Stomach (tissue), 9 donors: Measurements from ENCODE around the gene EVC. TPM values are rescaled to one million over a fixed set of nuclear protein-coding genes. Genes with fewer than 3 reads are reported as not detected.
"Not testable (repeated sequence)": the region's sequence is repeated elsewhere in the genome, so short reads cannot be mapped to it uniquely, and the experiment has no call there.

Source experiments
- DNase-seq, 2 donors: peaks; one replicate each; pipeline versions ENCODE4 v3.0.0 to v3.0.0-alpha.2; 2013 to 2019
- H3K27ac ChIP-seq, 5 donors: fragments of 200-600 bp in 4 of 5; sonication (generic) in 4 of 5; one replicate each; pipeline ENCODE4 v1.5.1; 2013 to 2019; ENCODE audit warnings: mild to moderate bottlenecking in 1 of 5, moderate library complexity in 1 of 5
- H3K27me3 ChIP-seq, 3 donors: fragments of 200-600 bp; sonication (generic); one replicate each; pipeline ENCODE4 v1.5.1; 2017 to 2019; ENCODE audit warnings: mixed run types in 1 of 3
- H3K36me3 ChIP-seq, 4 donors: fragments of 200-600 bp; sonication (generic); 1 replicate in 3 of 4; 2 replicates in 1 of 4; pipeline ENCODE4 v1.5.1; 2016 to 2019
- H3K4me1 ChIP-seq, 4 donors: fragments of 200-600 bp; sonication (generic); one replicate each; pipeline ENCODE4 v1.5.1; 2016 to 2019
- H3K4me3 ChIP-seq, 4 donors: fragments of 200-600 bp; sonication (generic) in 3 of 4; one replicate each; pipeline ENCODE4 v1.5.1; 2016 to 2019; ENCODE audit warnings: mild to moderate bottlenecking in 1 of 4
- H3K9me3 ChIP-seq, 4 donors: fragments of 200-600 bp; sonication (generic); one replicate each; pipeline ENCODE4 v1.5.1; 2016 to 2019
- EP300 ChIP-seq: sonication (generic); formaldehyde crosslinking; IDR thresholded peaks from one replicate; pipeline ENCODE4 v1.6.1; 2017; ENCODE audit warnings: antibody characterized with exemption
- POLR2A ChIP-seq, 4 donors: fragments of 450-650 bp; IDR thresholded peaks; one replicate each; pipeline ENCODE4 v1.6.1; 2016; ENCODE audit warnings: antibody characterized with exemption in 4 of 4, control low read depth in 2 of 4, mild to moderate bottlenecking in 1 of 4, moderate library complexity in 1 of 4
- POLR2AphosphoS5 ChIP-seq, 3 donors: sonication (generic); formaldehyde crosslinking; IDR thresholded peaks; one replicate each; pipeline ENCODE4 v1.6.1; 2016; ENCODE audit warnings: antibody characterized with exemption in 3 of 3
- WGBS, 5 donors: extraction: QIAGEN DNeasy Blood & Tissue Kit in 3 of 5; methylation state at CpG; one replicate each; pipeline versions ENCODE4 v1.1.5 to v1.1.7; 2013 to 2018; 5-methylcytosine and 5-hydroxymethylcytosine counted together
- intact Hi-C: fragments of 100-400 bp; cut with DNase I; formaldehyde crosslinking; loops from one replicate; pipeline ENCODE4 v1.15.1; 2023; ENCODE audit warnings: low total_unique reads
- polyA plus RNA-seq, 3 donors: library from polyadenylated mRNA; stranded (reverse); fragments of 200-250 nt; gene quantifications; one replicate each; pipeline ENCODE4 v1.2.3, GENCODE V29; 2013
- total RNA-seq, 5 donors: library from RNA; depleted of rRNA; stranded (reverse); fragments of >200 nt; gene quantifications; one replicate each; pipeline versions ENCODE4 v1.1.0 to v1.2.3, GENCODE V29; 2014 to 2016
- TF ChIP-seq, protein P1 (sequence below), 7 experiments: fragments of 450-650 bp in 4 of 7; fragments of 200-600 bp in 3 of 7; sonication (generic) in 3 of 7; IDR thresholded peaks; one replicate each; pipeline ENCODE4 v1.5.1; 2016 to 2019; ENCODE audit warnings: antibody characterized with exemption in 7 of 7, control low read depth in 2 of 7, mild to moderate bottlenecking in 1 of 7
- donor health status: healthy with polysubstance abuse.
- donor health status: Bipolar disorder and iron deficiency.
- donor health status: healthy.

Gene EVC
- total and polyA plus RNA-seq, 8 donors: 1.5 to 346 (median 12.5) TPM

DNA sequence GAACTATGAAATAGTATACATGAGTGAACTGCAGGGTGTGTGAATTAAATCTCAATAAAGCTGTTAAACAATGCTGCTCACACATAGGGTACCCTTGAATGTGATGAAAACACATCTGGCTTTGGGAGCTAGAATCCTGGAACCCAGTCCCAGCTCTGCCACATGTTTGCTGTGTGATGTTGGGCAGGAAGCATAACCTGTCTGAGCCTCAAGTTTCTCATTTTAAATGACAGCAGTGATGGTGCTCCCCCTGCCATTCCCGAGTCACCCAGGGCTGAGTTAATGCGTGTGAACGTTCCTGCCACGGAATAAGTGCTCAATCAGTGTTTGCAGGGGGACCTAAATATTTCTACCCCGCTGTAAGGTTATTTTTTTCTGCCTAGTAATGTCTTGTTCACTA lies 10.9 kb downstream of the EVC start:
- Histone ChIP-seq H3K4me3 (no peak overlapping the region), H3K27me3 (no peaks in the 10 kb centered on the region), H3K9me3 (no peaks in the 10 kb centered on the region), H3K36me3 (peaks cover 9 to 58% (median 30%) of the 10 kb centered on the region in 4 donors), H3K4me1 (peaks cover 0 to 7% (median 4%) of the 10 kb centered on the region in 4 donors), H3K27ac (no peak overlapping the region)
- 63 to 79% (median 66%) methylated on average over 5 of the region's 5 CpGs for WGBS, 5 donors
- no peak for DNase-seq
- intact Hi-C loops: no loop called here
- TF ChIP-seq POLR2AphosphoS5 (IDR thresholded peaks at IDR 0.05): no peak
- no peak for TF ChIP-seq EP300
- TF ChIP-seq POLR2A (IDR thresholded peaks at IDR 0.05): no peak
- TF ChIP-seq, protein P1, sequence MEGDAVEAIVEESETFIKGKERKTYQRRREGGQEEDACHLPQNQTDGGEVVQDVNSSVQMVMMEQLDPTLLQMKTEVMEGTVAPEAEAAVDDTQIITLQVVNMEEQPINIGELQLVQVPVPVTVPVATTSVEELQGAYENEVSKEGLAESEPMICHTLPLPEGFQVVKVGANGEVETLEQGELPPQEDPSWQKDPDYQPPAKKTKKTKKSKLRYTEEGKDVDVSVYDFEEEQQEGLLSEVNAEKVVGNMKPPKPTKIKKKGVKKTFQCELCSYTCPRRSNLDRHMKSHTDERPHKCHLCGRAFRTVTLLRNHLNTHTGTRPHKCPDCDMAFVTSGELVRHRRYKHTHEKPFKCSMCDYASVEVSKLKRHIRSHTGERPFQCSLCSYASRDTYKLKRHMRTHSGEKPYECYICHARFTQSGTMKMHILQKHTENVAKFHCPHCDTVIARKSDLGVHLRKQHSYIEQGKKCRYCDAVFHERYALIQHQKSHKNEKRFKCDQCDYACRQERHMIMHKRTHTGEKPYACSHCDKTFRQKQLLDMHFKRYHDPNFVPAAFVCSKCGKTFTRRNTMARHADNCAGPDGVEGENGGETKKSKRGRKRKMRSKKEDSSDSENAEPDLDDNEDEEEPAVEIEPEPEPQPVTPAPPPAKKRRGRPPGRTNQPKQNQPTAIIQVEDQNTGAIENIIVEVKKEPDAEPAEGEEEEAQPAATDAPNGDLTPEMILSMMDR (IDR thresholded peaks at IDR 0.05): no peak

DNA sequence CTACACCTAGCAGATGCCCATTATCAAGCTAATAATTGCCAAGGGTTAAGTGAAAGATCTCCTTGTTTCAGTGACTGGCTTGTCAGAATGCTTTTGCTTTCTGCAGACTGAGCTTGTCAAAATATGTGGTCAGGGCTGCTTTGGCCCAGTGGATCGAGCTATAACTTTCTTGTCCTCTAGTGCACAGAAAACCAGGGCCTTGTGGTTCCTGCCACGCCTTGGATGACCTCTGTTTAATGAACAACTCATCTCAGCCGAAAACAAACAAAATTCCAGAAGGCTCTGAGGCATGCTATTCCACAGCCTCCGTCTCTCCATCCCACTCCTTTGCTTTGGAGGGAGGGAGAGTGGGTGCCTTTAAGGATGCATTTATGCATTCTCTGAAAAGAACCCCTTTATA lies 11.3 kb downstream of the EVC start:
- intact Hi-C loops: no loop called here
- Histone ChIP-seq H3K36me3 (peaks cover 9 to 58% (median 30%) of the 10 kb centered on the region in 4 donors), H3K27me3 (no peaks in the 10 kb centered on the region), H3K27ac (no peak overlapping the region), H3K9me3 (no peaks in the 10 kb centered on the region), H3K4me1 (peaks cover 0 to 7% (median 4%) of the 10 kb centered on the region in 4 donors), H3K4me3 (no peak overlapping the region)
- DNase-seq: no peak
- 23 to 48% (median 26%) methylated on average over 4 of the region's 4 CpGs for WGBS, 5 donors
- TF ChIP-seq POLR2AphosphoS5 (IDR thresholded peaks at IDR 0.05) (no peak), POLR2A (IDR thresholded peaks at IDR 0.05) (no peak), EP300 (no peak)
- TF ChIP-seq, protein P1 (IDR thresholded peaks at IDR 0.05): no peak

DNA sequence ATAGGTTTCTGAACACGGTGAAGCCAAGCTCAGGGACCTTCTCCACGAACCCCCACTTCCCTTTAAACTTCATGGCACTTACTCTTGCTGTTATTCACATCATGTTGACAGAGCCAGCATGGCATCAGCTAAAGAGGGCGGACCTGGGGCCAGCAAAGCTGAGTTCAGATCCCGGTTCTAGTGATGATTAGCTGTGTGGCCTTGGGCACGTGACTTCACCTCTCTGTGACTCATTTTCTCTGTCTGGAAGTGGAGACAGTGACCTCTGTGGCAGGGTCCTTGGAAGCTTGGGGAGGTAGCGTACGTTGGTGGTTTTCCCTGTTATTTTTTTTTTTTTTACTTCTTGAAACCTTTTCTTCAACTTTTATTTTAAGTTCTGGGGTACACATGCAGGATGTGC lies 13.4 kb downstream of the EVC start:
- Histone ChIP-seq H3K9me3 (no peaks in the 10 kb centered on the region), H3K27ac (no peak overlapping the region), H3K4me1 (peaks cover 0 to 7% (median 4%) of the 10 kb centered on the region in 4 donors), H3K4me3 (no peak overlapping the region), H3K27me3 (no peaks in the 10 kb centered on the region), H3K36me3 (peaks cover 9 to 62% (median 34%) of the 10 kb centered on the region in 4 donors)
- 84 to 93% (median 90%) methylated on average over 7 of the region's 7 CpGs for whole genome bisulfite sequencing, 5 donors
- TF ChIP-seq, protein P1 (IDR thresholded peaks at IDR 0.05): no peak
- no peak for TF ChIP-seq POLR2AphosphoS5 (IDR thresholded peaks at IDR 0.05)
- no peak for TF ChIP-seq EP300
- TF ChIP-seq POLR2A (IDR thresholded peaks at IDR 0.05): no peak
- DNase-seq: no peak
- intact Hi-C loops: no loop called here

DNA sequence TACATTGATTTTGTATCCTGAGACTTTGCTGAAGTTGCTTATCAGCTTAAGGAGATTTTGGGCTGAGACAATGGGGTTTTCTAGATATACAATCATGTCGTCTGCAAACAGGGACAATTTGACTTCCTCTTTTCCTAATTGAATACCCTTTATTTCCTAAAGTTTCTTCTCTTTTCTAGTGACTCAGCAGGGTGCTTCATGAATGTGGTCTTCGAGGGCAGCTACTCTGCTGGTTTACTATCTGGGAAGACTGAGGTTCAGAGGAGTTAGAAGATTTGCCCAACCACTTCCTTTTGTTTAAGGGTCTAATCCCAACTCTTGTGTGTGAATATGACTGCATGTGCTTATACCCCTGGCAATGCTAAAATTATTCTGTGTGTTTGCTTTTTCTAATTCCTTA lies 17.4 kb downstream of the EVC start:
- intact Hi-C loops, H3K4me1 ChIP-seq, H3K27ac ChIP-seq, H3K4me3 ChIP-seq, H3K27me3 ChIP-seq, H3K9me3 ChIP-seq, DNase-seq: not testable (repeated sequence)
- WGBS, 5 donors: 48 to 79% (median 72%) methylated on average over 1 to 2 of the region's 2 CpGs
- peaks cover 2 to 79% (median 48%) of the 10 kb centered on the region in 4 donors for H3K36me3 ChIP-seq

DNA sequence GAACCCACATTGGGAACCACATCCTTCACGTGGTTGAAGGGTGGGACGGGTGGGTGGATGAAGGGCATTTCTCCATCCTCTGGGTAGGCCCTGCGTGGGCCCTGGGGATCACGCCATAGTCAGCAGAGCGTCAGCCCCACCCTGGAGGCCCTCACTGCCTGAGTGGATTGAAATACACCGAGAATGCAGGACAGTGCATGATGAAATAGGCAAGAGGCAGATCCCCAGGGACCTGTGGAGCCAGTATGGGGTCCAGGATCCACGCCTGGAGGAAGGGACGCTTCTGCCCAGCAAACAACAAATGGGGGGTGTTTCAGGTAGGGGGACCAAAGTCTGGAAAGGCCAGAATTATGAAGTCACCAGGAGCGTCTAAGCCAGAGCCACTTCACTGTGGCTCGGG lies 19.4 kb downstream of the EVC start:
- no peaks in the 10 kb centered on the region for H3K27me3 ChIP-seq
- whole genome bisulfite sequencing, 5 donors: 84 to 95% (median 93%) methylated on average over 10 of the region's 10 CpGs
- no peak overlapping the region for H3K4me3 ChIP-seq
- H3K27ac ChIP-seq: no peak overlapping the region
- no peaks in the 10 kb centered on the region for H3K4me1 ChIP-seq
- peaks cover 6 to 79% (median 63%) of the 10 kb centered on the region in 4 donors for H3K36me3 ChIP-seq
- H3K9me3 ChIP-seq: no peaks in the 10 kb centered on the region
- TF ChIP-seq POLR2AphosphoS5 (IDR thresholded peaks at IDR 0.05): no peak
- TF ChIP-seq, protein P1 (IDR thresholded peaks at IDR 0.05): no peak
- TF ChIP-seq POLR2A (IDR thresholded peaks at IDR 0.05): no peak
- TF ChIP-seq EP300: no peak
- DNase-seq: no peak
- intact Hi-C loops: no loop called here
